CD4-positive, CD25-positive, alpha-beta regulatory T cell (primary cell): ENCODE measurements around the gene METTL2B. TPM values are rescaled to one million over a fixed set of nuclear protein-coding genes. Genes with fewer than 3 reads are reported as not detected.
"Not testable (repeated sequence)": the region's sequence is repeated elsewhere in the genome, so short reads cannot be mapped to it uniquely, and the experiment has no call there.

Experiments used
- ATAC-seq, 2 donors: fragments of 150-1000 bp; cut with Tn5 transposase; one replicate each; pipeline ENCODE4 v1.10.0; 2021; ENCODE audit warnings: low read depth in 2 of 2, moderate number of reproducible peaks in 2 of 2, moderate library complexity in 1 of 2
- DNase-seq, 3 donors: peaks; one replicate each; pipeline versions ENCODE4 v3.0.0 to v3.0.0-alpha.2; 2012 to 2022; ENCODE audit warnings: mixed read lengths in 1 of 3
- H3K27ac ChIP-seq: one replicate; pipeline ENCODE4 v1.7.0; 2013; ENCODE audit warnings: mild to moderate bottlenecking, low read length; ENCODE audit not compliant: insufficient read depth, poor library complexity, severe bottlenecking
- H3K27me3 ChIP-seq: one replicate; pipeline ENCODE4 v1.7.0; 2013; ENCODE audit warnings: low read length; ENCODE audit not compliant: control insufficient read depth, insufficient read depth
- H3K36me3 ChIP-seq: one replicate; pipeline ENCODE4 v1.7.0; 2013; ENCODE audit warnings: mild to moderate bottlenecking, low read length, moderate library complexity; ENCODE audit not compliant: control insufficient read depth, insufficient read depth
- H3K4me1 ChIP-seq: 2 replicates; pipeline ENCODE4 v1.7.0; 2013; ENCODE audit warnings: mild to moderate bottlenecking, low read length; ENCODE audit not compliant: insufficient read depth, control insufficient read depth, poor library complexity, severe bottlenecking
- H3K4me3 ChIP-seq: one replicate; pipeline ENCODE4 v1.7.0; 2013; ENCODE audit warnings: low read depth, mild to moderate bottlenecking, low read length, moderate library complexity
- H3K9me3 ChIP-seq, 2 experiments: 1 replicate in 1 of 2; 2 replicates in 1 of 2; pipeline ENCODE4 v1.7.0; 2013; ENCODE audit warnings: low read length in 2 of 2, mild to moderate bottlenecking in 1 of 2, moderate library complexity in 1 of 2; ENCODE audit not compliant: control insufficient read depth in 2 of 2
- H3K27ac Mint-ChIP-seq, 3 donors: one replicate each; pipeline ENCODE4 v1.8.0; 2020 to 2022; ENCODE audit warnings: mild to moderate bottlenecking in 3 of 3, mixed read lengths in 3 of 3, moderate library complexity in 2 of 3
- H3K27me3 Mint-ChIP-seq: one replicate; pipeline ENCODE4 v1.8.0; 2022; ENCODE audit warnings: mild to moderate bottlenecking, mixed read lengths
- H3K36me3 Mint-ChIP-seq: one replicate; pipeline ENCODE4 v1.8.0; 2020; ENCODE audit warnings: mixed read lengths
- H3K4me1 Mint-ChIP-seq, 4 donors: one replicate each; pipeline ENCODE4 v1.8.0; 2020 to 2022; ENCODE audit warnings: mixed read lengths in 4 of 4, mild to moderate bottlenecking in 1 of 4
- H3K4me3 Mint-ChIP-seq, 4 donors: one replicate each; pipeline ENCODE4 v1.8.0; 2020 to 2022; ENCODE audit warnings: mild to moderate bottlenecking in 4 of 4, mixed read lengths in 4 of 4, moderate library complexity in 3 of 4
- H3K9me3 Mint-ChIP-seq, 7 donors: one replicate each; pipeline ENCODE4 v1.8.0; 2020 to 2022; ENCODE audit warnings: mixed read lengths in 7 of 7, mild to moderate bottlenecking in 3 of 7, moderate library complexity in 2 of 7
- polyA plus RNA-seq, 4 donors: library from polyadenylated mRNA; unstranded; fragments of 300-500 nt; fragmentation: Illumina TruSeq; gene quantifications; one replicate each; pipeline ENCODE4 v1.2.3, GENCODE V29; 2021
- total RNA-seq: library from RNA; stranded (reverse); gene quantifications from one replicate; pipeline ENCODE4 v1.2.3, GENCODE V29; 2022

Gene METTL2B
- total and polyA plus RNA-seq, 5 donors from 2014 or later, result 9.2 to 19.6 (median 16.9) TPM

DNA sequence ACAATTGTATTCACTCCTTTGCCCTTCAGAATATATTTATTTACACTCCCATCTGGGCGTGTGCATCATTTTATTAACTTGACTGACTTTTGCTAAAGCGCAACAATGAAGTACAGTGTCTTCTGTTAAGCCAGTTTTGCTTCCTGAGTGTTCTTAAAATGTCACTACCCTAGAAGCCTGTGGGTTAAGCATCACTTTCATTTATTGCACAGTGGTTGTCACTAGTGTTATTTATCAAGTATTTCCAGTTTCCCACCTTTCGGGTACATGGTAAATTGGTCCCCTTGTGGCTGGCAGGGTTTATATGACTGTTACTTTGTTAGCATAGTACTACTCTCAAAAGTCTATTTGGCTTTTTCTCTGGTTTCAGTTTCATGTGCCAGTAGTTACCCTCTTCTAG is 17.6 kb upstream of the METTL2B start:
- H3K4me3 ChIP-seq, result no peak overlapping the region
- H3K27me3 ChIP-seq, result no peaks in the 10 kb centered on the region
- Mint-ChIP-seq H3K9me3 (no peaks in the 10 kb centered on the region), H3K4me1 (peaks cover 8 to 29% (median 21%) of the 10 kb centered on the region in 4 donors), H3K27ac (no peak overlapping the region), H3K36me3 (no peaks in the 10 kb centered on the region), H3K27me3 (no peaks in the 10 kb centered on the region), H3K4me3 (peak overlapping the region in 1 of 4 donors; percentile 13)
- H3K4me1 ChIP-seq, result peaks cover 20% of the 10 kb centered on the region
- ATAC-seq (no peak), DNase-seq (no peak)
- no peaks in the 10 kb centered on the region for H3K9me3 ChIP-seq
- H3K36me3 ChIP-seq, result no peaks in the 10 kb centered on the region
- peak overlapping the region; percentile 45 for H3K27ac ChIP-seq

DNA sequence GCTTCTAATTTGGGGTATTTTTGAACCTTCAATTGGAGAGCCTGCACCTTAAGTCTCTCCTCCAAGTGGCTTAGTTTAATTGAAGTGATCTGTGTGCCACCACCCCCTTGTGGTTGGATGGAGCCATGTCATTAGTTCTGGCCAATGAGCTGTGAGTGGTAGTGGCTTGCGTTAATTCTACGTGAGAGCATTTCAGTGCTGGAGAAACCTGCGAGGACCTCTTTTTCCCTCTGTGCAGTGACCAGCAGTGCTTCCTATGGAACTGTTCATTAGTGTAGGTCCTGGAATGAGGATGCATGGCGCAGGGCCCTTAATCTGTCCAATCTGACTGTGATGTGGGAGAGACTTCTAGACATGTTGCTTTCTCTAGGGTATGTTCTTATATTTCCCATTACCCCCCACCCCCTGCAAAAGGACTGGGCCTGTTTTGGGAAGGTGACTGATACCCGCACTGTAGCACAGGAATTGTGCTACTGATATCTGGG is 17.1 kb upstream of the METTL2B start:
- H3K27ac ChIP-seq, result no peak overlapping the region
- Mint-ChIP-seq H3K4me3 (peak overlapping the region; percentile 0 to 69 (median 8)), H3K36me3 (no peaks in the 10 kb centered on the region), H3K27ac (peak overlapping the region in 1 of 3 donors; percentile 60), H3K27me3 (no peaks in the 10 kb centered on the region), H3K4me1 (peaks cover 8 to 29% (median 21%) of the 10 kb centered on the region in 4 donors), H3K9me3 (no peaks in the 10 kb centered on the region)
- no peaks in the 10 kb centered on the region for H3K27me3 ChIP-seq
- H3K4me3 ChIP-seq, result peak overlapping the region; percentile 23
- H3K9me3 ChIP-seq, result no peaks in the 10 kb centered on the region
- H3K36me3 ChIP-seq, result no peaks in the 10 kb centered on the region
- peak; percentile 62 to 90 (median 78) for DNase-seq
- peak; percentile 66 to 75 for ATAC-seq
- H3K4me1 ChIP-seq, result peaks cover 20% of the 10 kb centered on the region

DNA sequence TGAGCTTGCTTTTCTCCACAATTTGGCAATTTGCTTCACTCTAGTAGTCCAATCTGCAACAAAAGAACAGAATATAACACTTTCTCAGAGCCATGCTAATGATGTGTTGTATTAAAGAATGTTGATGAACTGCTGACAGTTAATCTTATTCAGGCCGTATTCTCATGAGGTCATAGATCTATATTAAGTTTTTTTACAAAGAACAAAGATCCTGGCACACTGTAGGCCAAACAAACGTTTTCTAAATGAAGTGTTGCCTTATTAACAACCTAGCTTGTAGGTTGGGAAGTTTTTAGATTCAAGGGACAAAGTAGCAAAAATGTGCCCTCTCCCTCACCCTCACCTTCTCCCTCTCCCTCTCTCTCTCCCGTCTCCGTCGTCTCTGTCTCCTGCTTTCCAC is 14.1 kb upstream of the METTL2B start:
- no peak for ATAC-seq
- Mint-ChIP-seq H3K36me3 (no peaks in the 10 kb centered on the region), H3K27me3 (no peaks in the 10 kb centered on the region), H3K27ac (no peak overlapping the region), H3K4me3 (no peak overlapping the region), H3K9me3 (no peaks in the 10 kb centered on the region), H3K4me1 (peaks cover 8 to 20% (median 14%) of the 10 kb centered on the region in 4 donors)
- Histone ChIP-seq H3K36me3 (no peaks in the 10 kb centered on the region), H3K4me1 (peaks cover 8% of the 10 kb centered on the region), H3K27ac (no peak overlapping the region), H3K4me3 (no peak overlapping the region), H3K27me3 (no peaks in the 10 kb centered on the region), H3K9me3 (no peaks in the 10 kb centered on the region)
- no peak for DNase-seq

DNA sequence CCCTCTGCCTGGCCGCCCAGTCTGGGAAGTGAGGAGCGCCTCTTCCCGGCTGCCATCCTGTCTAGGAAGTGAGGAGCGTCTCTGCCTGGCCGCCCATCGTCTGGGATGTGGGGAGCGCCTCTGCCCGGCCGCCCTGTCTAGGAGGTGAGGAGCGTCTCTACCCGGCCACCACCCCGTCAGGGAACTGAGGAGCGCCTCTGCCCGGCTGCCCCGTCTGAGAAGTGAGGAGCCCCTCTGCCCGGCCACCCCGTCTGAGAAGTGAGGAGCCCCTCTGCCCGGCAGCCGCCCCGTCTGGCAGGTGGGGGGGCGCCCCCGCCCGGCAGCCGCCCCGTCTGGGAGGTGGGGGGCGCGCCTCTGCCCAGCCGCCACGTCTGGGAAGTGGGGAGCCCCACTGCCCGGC is 13.2 kb upstream of the METTL2B start:
- not testable (repeated sequence) for ATAC-seq, H3K9me3 ChIP-seq, H3K36me3 Mint-ChIP-seq, H3K4me3 ChIP-seq, H3K36me3 ChIP-seq, H3K27ac Mint-ChIP-seq, H3K27me3 ChIP-seq, H3K4me3 Mint-ChIP-seq, H3K27me3 Mint-ChIP-seq, H3K9me3 Mint-ChIP-seq, H3K27ac ChIP-seq, DNase-seq, H3K4me1 ChIP-seq
- H3K4me1 Mint-ChIP-seq, result peaks cover 5 to 14% (median 12%) of the 10 kb centered on the region in 4 donors

DNA sequence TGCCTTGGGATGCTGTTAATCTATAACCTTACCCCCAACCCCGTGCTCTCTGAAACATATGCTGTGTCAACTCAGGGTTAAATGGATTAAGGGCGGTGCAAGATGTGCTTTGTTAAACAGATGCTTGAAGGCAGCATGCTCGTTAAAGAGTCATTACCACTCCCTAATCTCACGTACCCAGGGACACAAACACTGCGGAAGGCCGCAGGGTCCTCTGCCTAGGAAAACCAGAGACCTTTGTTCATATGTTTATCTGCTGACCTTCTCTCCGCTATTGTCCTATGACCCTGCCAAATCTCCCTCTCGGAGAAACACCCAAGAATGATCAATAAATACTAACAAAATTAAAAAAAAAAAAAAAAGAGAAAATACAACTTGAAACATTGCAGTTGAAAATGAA is 12.6 kb upstream of the METTL2B start:
- H3K4me3 ChIP-seq, ATAC-seq, H3K9me3 Mint-ChIP-seq, H3K27me3 ChIP-seq, H3K36me3 Mint-ChIP-seq, H3K9me3 ChIP-seq, H3K36me3 ChIP-seq, H3K27ac Mint-ChIP-seq, H3K27ac ChIP-seq, H3K4me3 Mint-ChIP-seq, DNase-seq, H3K27me3 Mint-ChIP-seq, H3K4me1 ChIP-seq: not testable (repeated sequence)
- H3K4me1 Mint-ChIP-seq, result peaks cover 5 to 14% (median 8%) of the 10 kb centered on the region in 4 donors

DNA sequence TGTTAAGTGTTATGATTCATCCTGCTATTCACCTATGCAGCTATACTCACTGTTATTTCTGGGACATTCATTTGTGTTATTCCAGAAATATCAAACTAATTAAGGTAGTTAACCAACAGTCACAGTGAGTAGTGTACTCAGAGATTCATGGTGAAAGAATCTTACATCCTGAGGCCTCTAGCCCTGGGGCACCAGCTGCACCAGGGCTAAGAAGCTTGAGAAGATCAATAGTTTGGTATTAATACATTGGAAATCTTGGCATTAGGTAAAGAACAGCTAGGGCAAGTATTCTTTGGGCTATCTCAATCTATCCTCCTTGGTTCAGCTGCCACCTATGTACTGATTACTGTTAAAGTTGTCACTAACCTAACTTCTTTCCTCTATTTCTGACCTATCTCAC is 9.7 kb upstream of the METTL2B start:
- not testable (repeated sequence) for H3K36me3 Mint-ChIP-seq, H3K4me3 Mint-ChIP-seq, ATAC-seq, H3K27ac Mint-ChIP-seq, H3K9me3 ChIP-seq, H3K27me3 Mint-ChIP-seq, H3K27me3 ChIP-seq, H3K9me3 Mint-ChIP-seq, H3K4me3 ChIP-seq, H3K4me1 Mint-ChIP-seq, H3K4me1 ChIP-seq, H3K27ac ChIP-seq, DNase-seq, H3K36me3 ChIP-seq

DNA sequence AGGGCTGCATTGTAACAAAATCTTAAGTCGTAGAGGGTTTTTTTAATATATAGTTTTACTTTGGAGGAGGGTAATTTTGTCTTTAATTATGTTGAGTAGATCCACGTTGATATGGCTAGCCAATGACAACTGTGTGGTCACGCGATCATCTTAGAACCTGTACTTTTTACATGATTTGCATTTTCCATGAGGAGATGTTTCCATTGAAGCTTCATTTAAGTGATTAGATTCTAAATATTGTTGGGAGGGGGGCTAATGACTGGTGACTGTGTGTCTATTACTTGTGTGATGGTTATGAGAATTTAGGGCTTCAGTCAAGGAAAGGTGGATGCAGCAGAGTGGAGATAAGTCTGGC is 765 bp downstream of the METTL2B start:
- peaks cover 14% of the 10 kb centered on the region for H3K4me1 ChIP-seq
- H3K4me3 ChIP-seq, result peak overlapping the region; percentile 80
- H3K36me3 ChIP-seq, result peaks cover 16% of the 10 kb centered on the region
- H3K36me3 Mint-ChIP-seq, H3K27me3 ChIP-seq, DNase-seq, H3K9me3 ChIP-seq, ATAC-seq, H3K9me3 Mint-ChIP-seq, H3K27me3 Mint-ChIP-seq: not testable (repeated sequence)
- peaks cover 16 to 30% (median 20%) of the 10 kb centered on the region in 4 donors for H3K4me1 Mint-ChIP-seq
- peak overlapping the region; percentile 91 to 97 (median 96) for H3K27ac Mint-ChIP-seq
- peak overlapping the region; percentile 85 for H3K27ac ChIP-seq
- H3K4me3 Mint-ChIP-seq, result peak overlapping the region; percentile 98 to 99 (median 98)

DNA sequence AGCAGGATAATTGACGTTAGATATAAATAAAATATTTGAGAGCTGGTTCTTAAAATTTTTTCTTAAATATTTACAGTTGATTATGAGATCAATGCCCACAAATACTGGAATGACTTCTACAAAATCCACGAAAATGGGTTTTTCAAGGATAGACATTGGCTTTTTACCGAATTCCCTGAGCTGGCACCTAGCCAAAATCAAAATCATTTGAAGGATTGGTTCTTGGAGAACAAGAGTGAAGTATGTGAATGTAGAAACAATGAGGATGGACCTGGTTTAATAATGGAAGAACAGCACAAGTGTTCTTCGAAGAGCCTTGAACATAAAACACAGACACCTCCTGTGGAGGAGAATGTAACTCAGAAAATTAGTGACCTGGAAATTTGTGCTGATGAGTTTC is 2.5 kb downstream of the METTL2B start:
- DNase-seq, ATAC-seq, H3K4me3 ChIP-seq, H3K36me3 Mint-ChIP-seq, H3K27ac ChIP-seq, H3K9me3 ChIP-seq, H3K27me3 Mint-ChIP-seq, H3K9me3 Mint-ChIP-seq, H3K27ac Mint-ChIP-seq, H3K27me3 ChIP-seq: not testable (repeated sequence)
- peaks cover 16 to 30% (median 19%) of the 10 kb centered on the region in 4 donors for H3K4me1 Mint-ChIP-seq
- peak overlapping the region in 1 of 4 donors; percentile 41 for H3K4me3 Mint-ChIP-seq
- Histone ChIP-seq H3K4me1 (peaks cover 14% of the 10 kb centered on the region), H3K36me3 (peaks cover 19% of the 10 kb centered on the region)
